OCI-LY3 (cell line): ENCODE measurements around the gene IGFLR1.

Experiments used
- H2AFZ ChIP-seq: fragments of 200-600, 300-600 bp; shearing (Covaris generic); 2 replicates; pipeline ENCODE4 v1.6.0; 2014; ENCODE audit warnings: antibody characterized with exemption, low read depth, low read length
- H3K27ac ChIP-seq: fragments of 200-600, 300-600 bp; sonication (generic); 2 replicates; pipeline ENCODE4 v1.5.1; 2014; ENCODE audit warnings: mild to moderate bottlenecking, low read length, moderate library complexity, mixed read lengths
- H3K27me3 ChIP-seq: fragments of 200-600, 300-600 bp; sonication (generic); 2 replicates; pipeline ENCODE4 v1.6.1; 2014; ENCODE audit warnings: low read depth, low read length, mixed read lengths
- H3K36me3 ChIP-seq: fragments of 200-600, 300-600 bp; sonication (generic); replicated peaks from 2 replicates; pipeline ENCODE3; 2014; ENCODE audit warnings: low read depth, low read length, mixed read lengths
- H3K4me1 ChIP-seq: fragments of 300-600, 200-600 bp; sonication (generic); 2 replicates; pipeline ENCODE4 v1.6.1; 2014; ENCODE audit warnings: low read length, mixed read lengths
- H3K4me2 ChIP-seq: fragments of 200-600, 300-600 bp; sonication (generic); 2 replicates; pipeline ENCODE4 v1.6.1; 2014; ENCODE audit warnings: low read length, mixed read lengths
- H3K4me3 ChIP-seq: fragments of 300-600, 200-600 bp; sonication (generic); 2 replicates; pipeline ENCODE4 v1.5.1; 2014; ENCODE audit warnings: antibody characterized with exemption, mild to moderate bottlenecking, low read length, moderate library complexity
- H3K79me2 ChIP-seq: fragments of 300-600, 200-600 bp; shearing (Covaris generic); 2 replicates; pipeline ENCODE4 v1.6.1; 2014; ENCODE audit warnings: mild to moderate bottlenecking, low read length, mixed read lengths
- H3K9ac ChIP-seq: fragments of 300-600, 200-600 bp; shearing (Covaris generic); 2 replicates; pipeline ENCODE4 v1.6.0; 2014; ENCODE audit warnings: mild to moderate bottlenecking, low read length, moderate library complexity
- H3K9me3 ChIP-seq: fragments of 200-600, 300-600 bp; shearing (Covaris generic); 2 replicates; pipeline ENCODE4 v1.6.1; 2014; ENCODE audit warnings: low read length, mixed read lengths; ENCODE audit not compliant: insufficient read depth
- H4K20me1 ChIP-seq: fragments of 200-600, 300-600 bp; sonication (generic); 2 replicates; pipeline ENCODE4 v1.6.1; 2016; ENCODE audit warnings: low read length, mixed read lengths; ENCODE audit not compliant: insufficient read depth
- CTCF ChIP-seq: fragments of 200-600, 300-600 bp; sonication (generic); IDR thresholded peaks from 2 replicates; pipeline ENCODE4 v1.5.1; 2014; ENCODE audit warnings: antibody characterized with exemption, low read length, low read depth
- EZH2phosphoT487 ChIP-seq: fragments of 200-600 bp; shearing (Covaris generic); IDR thresholded peaks from 2 replicates; pipeline ENCODE4 v1.6.1; 2018; ENCODE audit warnings: antibody characterized with exemption, mixed run types, low read depth

IGFLR1 gene

GRCh38 chr19:35776102-35776788 lies 34.0 kb upstream of the IGFLR1 start:
- TF ChIP-seq CTCF (no peak), EZH2phosphoT487 (no peak)
- H3K4me1 ChIP-seq: peaks cover 23% of the 10 kb centered on the region
- H3K9ac ChIP-seq: peak overlapping the region; percentile 60
- H3K27ac ChIP-seq: no peak overlapping the region
- H3K4me3 ChIP-seq: peak overlapping the region; percentile 79
- H3K4me2 ChIP-seq: peak overlapping the region; percentile 76
- H3K36me3 ChIP-seq: no peaks in the 10 kb centered on the region
- no peaks in the 10 kb centered on the region for H3K79me2 ChIP-seq
- H3K9me3 ChIP-seq: no peaks in the 10 kb centered on the region
- H3K27me3 ChIP-seq: no peaks in the 10 kb centered on the region
- H4K20me1 ChIP-seq: no peaks in the 10 kb centered on the region
- no peak overlapping the region for H2AFZ ChIP-seq

DNA sequence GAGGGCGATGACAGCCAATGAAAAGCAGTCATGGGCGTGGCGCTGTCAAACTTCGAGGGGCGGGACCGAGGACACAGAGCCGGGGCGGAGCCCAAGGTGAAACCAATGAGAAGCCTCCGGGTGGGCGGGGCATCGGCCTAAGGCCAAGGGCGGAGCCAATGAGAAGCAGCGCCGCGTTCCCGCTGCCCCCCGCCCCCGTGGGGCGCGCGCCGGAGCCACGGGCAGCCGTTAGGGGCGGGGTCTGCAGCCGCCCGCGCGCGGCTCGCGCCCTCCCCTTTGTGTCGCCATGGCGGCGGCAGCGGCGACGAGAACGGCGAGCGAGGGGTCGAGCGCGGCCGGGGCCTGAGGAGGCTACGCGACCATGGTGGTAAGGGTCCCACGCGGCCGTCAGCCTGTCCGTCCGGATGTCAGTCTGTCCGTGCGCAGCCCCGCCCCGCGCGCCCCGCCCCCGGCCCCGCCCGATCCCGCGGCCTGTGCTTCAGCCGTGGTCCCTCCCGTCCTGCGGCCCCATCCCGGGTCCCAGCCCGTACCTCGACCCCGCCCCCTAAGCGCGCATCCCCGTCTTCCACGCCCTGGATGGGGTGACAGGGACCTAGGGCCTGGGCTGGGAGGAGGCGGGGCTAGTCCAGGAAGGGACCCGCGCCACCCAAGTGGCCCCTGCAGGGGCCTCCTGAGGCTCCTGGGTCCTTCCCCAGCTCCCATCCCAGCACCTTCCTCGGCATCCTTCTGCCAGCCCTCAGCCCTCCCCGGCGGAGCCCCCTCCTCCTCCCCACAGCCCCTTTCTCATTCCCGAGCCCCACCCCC lies 33.2 kb upstream of the IGFLR1 start, which contains the start of gene ARHGAP33:
TSS of gene ARHGAP33 (plus strand) at position 267 of the 804 bp plus-strand sequence. CDS start at position 362, 95 bp downstream.
- peak within 1 kb of the TSS; percentile 60 for H3K9ac ChIP-seq
- peak within 1 kb of the TSS; percentile 76 for H3K4me2 ChIP-seq
- no peak within 1 kb of the TSS; the same call in 1 of the 2 replicates for H2AFZ ChIP-seq
- H3K4me3 ChIP-seq: peak within 1 kb of the TSS; percentile 79
- no peaks in the 10 kb centered on the region for H3K9me3 ChIP-seq
- H4K20me1 ChIP-seq: no peaks in the 10 kb centered on the region
- H3K4me1 ChIP-seq: peaks cover 23% of the 10 kb centered on the region
- H3K27me3 ChIP-seq: no peaks in the 10 kb centered on the region
- H3K79me2 ChIP-seq: no peaks in the 10 kb centered on the region
- H3K27ac ChIP-seq: no peak within 1 kb of the TSS
- no peaks in the 10 kb centered on the region for H3K36me3 ChIP-seq
- TF ChIP-seq CTCF (no peak), EZH2phosphoT487 (no peak)

DNA sequence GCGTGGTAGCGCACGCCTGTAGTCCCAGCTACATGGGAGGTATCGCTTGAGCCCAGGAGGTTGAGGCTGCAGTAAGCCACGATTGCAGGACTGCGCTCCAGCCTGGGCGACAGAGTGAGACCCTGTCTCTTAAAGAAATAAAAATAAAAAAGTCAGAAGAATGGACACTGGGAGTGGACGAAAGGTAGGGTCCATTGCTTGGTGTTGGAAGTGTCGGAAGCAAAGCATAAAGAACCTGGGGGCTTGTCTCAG lies 32.7 kb upstream of the IGFLR1 start:
- no peak for TF ChIP-seq EZH2phosphoT487
- TF ChIP-seq CTCF: no peak
- H3K9ac ChIP-seq: no peak overlapping the region
- peak overlapping the region; percentile 76 for H3K4me2 ChIP-seq
- no peaks in the 10 kb centered on the region for H4K20me1 ChIP-seq
- H3K36me3 ChIP-seq: no peaks in the 10 kb centered on the region
- H3K4me3 ChIP-seq: peak overlapping the region; percentile 79
- H3K9me3 ChIP-seq: no peaks in the 10 kb centered on the region
- no peak overlapping the region for H2AFZ ChIP-seq
- no peaks in the 10 kb centered on the region for H3K27me3 ChIP-seq
- no peaks in the 10 kb centered on the region for H3K79me2 ChIP-seq
- H3K4me1 ChIP-seq: peaks cover 22% of the 10 kb centered on the region
- no peak overlapping the region for H3K27ac ChIP-seq

GRCh38 chr19:35774274-35775045 lies 32.2 kb upstream of the IGFLR1 start:
- Histone ChIP-seq H2AFZ (no peak overlapping the region), H4K20me1 (no peaks in the 10 kb centered on the region), H3K4me2 (peak overlapping the region; percentile 76), H3K9me3 (no peaks in the 10 kb centered on the region), H3K27me3 (no peaks in the 10 kb centered on the region), H3K4me1 (peaks cover 17% of the 10 kb centered on the region), H3K9ac (no peak overlapping the region), H3K27ac (no peak overlapping the region), H3K4me3 (peak overlapping the region; percentile 79), H3K79me2 (no peaks in the 10 kb centered on the region), H3K36me3 (no peaks in the 10 kb centered on the region)
- TF ChIP-seq EZH2phosphoT487 (no peak), CTCF (no peak)
